ENCODE results near the gene ZNF487. TPM values are rescaled to one million over a fixed set of nuclear protein-coding genes. Genes with fewer than 3 reads are reported as not detected.

ZNF487 gene
- total RNA-seq, 4 donors from 2014 or later: 6.5 to 16.0 (median 10.8) TPM

- peak within 1 kb of the TSS; percentile 82 for H3K4me3 ChIP-seq
- H3K9me3 ChIP-seq: no peaks in the 10 kb centered on the region
- peaks cover 40% of the 10 kb centered on the region for H3K4me1 ChIP-seq
- H3K27me3 ChIP-seq: no peaks in the 10 kb centered on the region
- TF ChIP-seq POLR2A (IDR thresholded peaks at IDR 0.05): peak; percentile 92 to 97
- TF ChIP-seq EP300 (IDR thresholded peaks at IDR 0.05): no peak
- peak; percentile 81 to 95 (median 92) for TF ChIP-seq POLR2AphosphoS5 (IDR thresholded peaks at IDR 0.05)
- no peak for TF ChIP-seq CTCF (IDR thresholded peaks at IDR 0.05)
- H3K36me3 ChIP-seq: no peaks in the 10 kb centered on the region
- WGBS: under 1% methylated on average over 41 of the region's 68 CpGs
- DNase-seq (ENCODE audit: low spot score in 2 of 2): peak; percentile 96 to 97
- peak within 1 kb of the TSS; percentile 100 for H3K27ac ChIP-seq
These were observed 28.1 kb upstream of the ZNF487 start, which contains the start of gene HNRNPF for GRCh38 chr10:43408710-43409384. HNRNPF (minus strand) TSS chr10:43409186; CDS start chr10:43387884, 21,302 bp downstream.

- Histone ChIP-seq H3K9me3 (no peaks in the 10 kb centered on the region), H3K4me1 (peaks cover 33% of the 10 kb centered on the region), H3K27me3 (no peaks in the 10 kb centered on the region), H3K27ac (peak overlapping the region; percentile 100), H3K4me3 (peak overlapping the region; percentile 82), H3K36me3 (no peaks in the 10 kb centered on the region)
- DNase-seq (ENCODE audit: low spot score in 2 of 2): no peak
- 10% methylated on average over 46 of the region's 46 CpGs for WGBS
- TF ChIP-seq POLR2AphosphoS5 (IDR thresholded peaks at IDR 0.05) (no peak), CTCF (IDR thresholded peaks at IDR 0.05) (no peak)
These were observed 27.4 kb upstream of the ZNF487 start for GRCh38 chr10:43409385-43410109.

- no peak for DNase-seq (ENCODE audit: low spot score in 2 of 2)
- no peak overlapping the region for H3K27ac ChIP-seq
- WGBS: 78% methylated on average over 14 of the region's 14 CpGs
- peaks cover 26% of the 10 kb centered on the region for H3K4me1 ChIP-seq
- H3K27me3 ChIP-seq: no peaks in the 10 kb centered on the region
- no peaks in the 10 kb centered on the region for H3K9me3 ChIP-seq
- peak overlapping the region; percentile 82 for H3K4me3 ChIP-seq
- H3K36me3 ChIP-seq: no peaks in the 10 kb centered on the region
- TF ChIP-seq POLR2A (IDR thresholded peaks at IDR 0.05): no peak
- TF ChIP-seq POLR2AphosphoS5 (IDR thresholded peaks at IDR 0.05): no peak
- TF ChIP-seq CTCF (IDR thresholded peaks at IDR 0.05): no peak
- TF ChIP-seq EP300 (IDR thresholded peaks at IDR 0.05): no peak
These were observed 26.6 kb upstream of the ZNF487 start for GRCh38 chr10:43410345-43410744.

GRCh38 chr10:43411536-43411935 is 25.4 kb upstream of the ZNF487 start:
- H3K9me3 ChIP-seq: no peaks in the 10 kb centered on the region
- H3K27ac ChIP-seq: no peak overlapping the region
- TF ChIP-seq EP300 (IDR thresholded peaks at IDR 0.05) (no peak), CTCF (IDR thresholded peaks at IDR 0.05) (no peak), POLR2A (IDR thresholded peaks at IDR 0.05) (no peak), POLR2AphosphoS5 (IDR thresholded peaks at IDR 0.05) (no peak)
- H3K36me3 ChIP-seq: no peaks in the 10 kb centered on the region
- WGBS: 65% methylated on average over 2 of the region's 2 CpGs
- no peaks in the 10 kb centered on the region for H3K27me3 ChIP-seq
- H3K4me3 ChIP-seq: no peak overlapping the region
- DNase-seq (ENCODE audit: low spot score in 2 of 2): no peak
- H3K4me1 ChIP-seq: peaks cover 14% of the 10 kb centered on the region

GRCh38 chr10:43415544-43415943 is 21.4 kb upstream of the ZNF487 start:
- TF ChIP-seq CTCF (IDR thresholded peaks at IDR 0.05) (no peak), EP300 (IDR thresholded peaks at IDR 0.05) (no peak), POLR2A (IDR thresholded peaks at IDR 0.05) (no peak), POLR2AphosphoS5 (IDR thresholded peaks at IDR 0.05) (no peak)
- no peaks in the 10 kb centered on the region for H3K36me3 ChIP-seq
- no peaks in the 10 kb centered on the region for H3K9me3 ChIP-seq
- H3K4me3 ChIP-seq: no peak overlapping the region
- H3K27ac ChIP-seq: no peak overlapping the region
- no peaks in the 10 kb centered on the region for H3K27me3 ChIP-seq
- 87% methylated on average over 10 of the region's 10 CpGs for WGBS
- peaks cover 7% of the 10 kb centered on the region for H3K4me1 ChIP-seq
- no peak for DNase-seq (ENCODE audit: low spot score in 2 of 2)
